CD4-positive, alpha-beta T cell treated with Interleukin-21 for 1 hour (primary cell): ENCODE results near the gene MEGF10.
A peak's percentile ranks its signal among the peaks of the same experiment; 100 is the strongest.
"Not testable (repeated sequence)": the region's sequence is repeated elsewhere in the genome, so short reads cannot be mapped to it uniquely, and the experiment has no call there.

ENCODE experiments used
- DNase-seq: peaks from one replicate; pipeline ENCODE4 v3.0.0-alpha.2; 2020

MEGF10 gene

DNA sequence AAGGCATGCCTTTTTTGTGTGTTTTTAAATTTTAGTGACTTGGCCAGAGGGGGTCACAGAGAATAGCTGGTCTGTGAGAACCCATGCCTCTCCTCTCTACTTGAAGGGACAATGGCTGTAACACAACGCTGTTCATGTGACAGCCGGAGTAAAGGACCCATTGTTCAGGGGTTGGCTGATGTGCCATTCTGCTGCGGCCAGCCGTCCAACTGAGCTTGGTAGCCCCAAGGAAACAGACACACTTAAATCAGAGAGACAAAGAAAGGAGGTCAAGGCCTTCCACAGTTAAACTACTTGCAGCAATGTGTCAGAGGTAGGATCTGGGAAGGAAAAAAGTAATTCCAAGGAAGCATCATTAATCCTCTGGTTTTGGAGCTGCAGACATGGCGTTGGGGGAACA is 8.1 kb downstream of the MEGF10 start:
- DNase-seq, result no peak

DNA sequence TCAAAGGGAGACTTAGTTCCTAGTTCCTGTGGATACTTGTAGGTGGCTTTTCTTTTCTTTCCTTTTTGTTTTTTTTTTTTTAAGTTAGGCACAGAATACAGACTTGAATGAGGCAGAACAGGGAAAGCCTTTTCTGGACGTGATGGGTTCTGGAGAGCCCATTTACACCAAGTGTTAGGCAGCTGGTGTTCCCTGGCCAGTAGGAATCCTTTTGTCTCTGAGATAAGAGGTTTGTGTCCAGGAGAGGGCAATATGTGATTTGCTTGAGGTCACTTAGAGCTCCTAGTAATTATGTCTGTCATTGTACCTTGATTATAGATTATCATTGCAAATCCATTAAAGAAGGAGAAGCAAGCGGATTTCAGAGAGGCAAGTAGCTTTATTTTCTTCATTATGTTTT is 9.1 kb downstream of the MEGF10 start:
- no peak for DNase-seq

- DNase-seq, result no peak
These were observed 11.9 kb downstream of the MEGF10 start for GRCh38 chr5:127302509-127302908.

DNA sequence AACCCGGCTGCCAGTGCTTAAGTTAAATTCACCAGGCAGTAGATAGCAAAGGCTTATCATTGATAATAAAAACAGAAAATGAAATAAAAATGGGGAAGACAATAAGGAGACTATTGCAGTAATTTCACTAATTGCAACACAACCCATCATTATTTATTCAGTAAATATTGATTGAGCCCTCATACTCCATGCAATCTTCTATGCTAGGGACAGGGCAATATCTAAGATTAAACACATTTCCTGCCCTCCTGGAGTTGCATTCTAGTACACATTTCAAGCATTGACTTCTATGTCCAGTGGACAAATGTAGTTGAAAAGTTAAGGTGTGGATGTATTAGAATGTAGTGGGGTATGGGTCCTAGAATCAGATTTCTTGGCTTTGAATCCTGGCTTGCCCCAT is 12.8 kb downstream of the MEGF10 start:
- DNase-seq, result no peak

GRCh38 chr5:127305493-127305892 is 14.9 kb downstream of the MEGF10 start:
- no peak for DNase-seq

GRCh38 chr5:127306036-127306435 is 15.4 kb downstream of the MEGF10 start:
- no peak for DNase-seq

GRCh38 chr5:127306647-127307046 is 16.1 kb downstream of the MEGF10 start:
- no peak for DNase-seq

DNA sequence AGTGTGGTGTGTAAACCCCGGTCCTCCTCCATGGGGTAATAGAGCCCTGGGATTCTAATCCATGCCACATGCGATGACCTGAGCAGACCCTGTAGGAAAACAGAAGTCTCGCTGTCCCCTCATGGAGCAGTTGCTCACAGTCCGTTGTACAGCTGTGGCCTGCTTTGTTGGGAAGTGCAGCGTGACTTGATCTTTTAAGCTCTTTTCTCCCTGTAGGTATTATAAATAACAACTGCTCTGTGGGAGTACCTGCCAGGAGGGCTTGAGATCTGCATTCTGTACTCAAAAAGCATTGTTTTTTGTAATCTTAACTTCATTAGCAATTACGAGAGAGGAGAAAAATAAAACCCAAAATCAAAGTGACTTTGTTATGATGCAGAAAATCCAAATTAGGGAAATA is 17.3 kb downstream of the MEGF10 start:
- no peak for DNase-seq

GRCh38 chr5:127308325-127308724 is 17.7 kb downstream of the MEGF10 start:
- DNase-seq, result not testable (repeated sequence)

GRCh38 chr5:127308945-127309344 is 18.3 kb downstream of the MEGF10 start:
- DNase-seq, result no peak

- no peak for DNase-seq
These were observed 20.8 kb downstream of the MEGF10 start for GRCh38 chr5:127311349-127311748.

GRCh38 chr5:127311781-127312525 is 21.4 kb downstream of the MEGF10 start:
- DNase-seq, result no peak

DNA sequence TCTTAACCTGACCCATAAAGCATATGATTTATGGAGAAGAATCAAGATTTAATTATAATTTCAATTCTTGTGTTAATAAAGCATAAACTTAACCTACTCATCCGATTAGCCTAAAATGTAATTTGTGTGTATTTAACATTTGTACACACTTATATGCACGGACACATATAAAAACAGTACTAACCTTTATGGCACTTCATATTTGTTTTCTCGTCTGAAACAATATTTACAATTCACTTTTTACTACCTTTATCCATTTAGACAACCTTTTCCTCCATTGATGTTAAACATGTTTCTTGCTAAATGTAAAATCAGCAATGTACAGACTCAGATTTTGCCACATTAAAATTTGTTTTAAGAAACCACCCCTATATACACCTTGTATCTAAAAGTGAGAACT is 22.8 kb downstream of the MEGF10 start:
- DNase-seq, result no peak

GRCh38 chr5:127313847-127314473 is 23.4 kb downstream of the MEGF10 start:
- peak; percentile 59 for DNase-seq

DNA sequence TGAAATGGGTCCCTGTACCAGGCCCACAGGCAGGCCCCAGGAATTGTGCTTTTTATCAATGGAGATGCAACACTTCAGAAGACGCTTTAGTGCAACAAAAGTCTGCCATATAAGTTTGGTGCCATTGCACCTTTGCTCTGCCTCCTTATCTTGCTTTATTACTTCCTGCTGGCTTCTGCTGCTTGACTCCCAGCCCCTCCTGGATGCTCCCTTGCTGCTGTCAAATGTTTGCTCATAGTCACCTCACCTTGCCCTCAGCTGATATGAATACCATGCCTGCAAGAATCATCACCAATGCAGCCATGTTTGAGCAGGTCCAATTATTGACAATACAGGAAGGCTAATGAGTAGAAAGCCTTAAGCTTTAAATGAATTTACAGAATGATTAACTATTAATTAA is 25.4 kb downstream of the MEGF10 start:
- DNase-seq, result no peak

- DNase-seq, result not testable (repeated sequence)
These were observed 26.8 kb downstream of the MEGF10 start for GRCh38 chr5:127317385-127317784.

DNA sequence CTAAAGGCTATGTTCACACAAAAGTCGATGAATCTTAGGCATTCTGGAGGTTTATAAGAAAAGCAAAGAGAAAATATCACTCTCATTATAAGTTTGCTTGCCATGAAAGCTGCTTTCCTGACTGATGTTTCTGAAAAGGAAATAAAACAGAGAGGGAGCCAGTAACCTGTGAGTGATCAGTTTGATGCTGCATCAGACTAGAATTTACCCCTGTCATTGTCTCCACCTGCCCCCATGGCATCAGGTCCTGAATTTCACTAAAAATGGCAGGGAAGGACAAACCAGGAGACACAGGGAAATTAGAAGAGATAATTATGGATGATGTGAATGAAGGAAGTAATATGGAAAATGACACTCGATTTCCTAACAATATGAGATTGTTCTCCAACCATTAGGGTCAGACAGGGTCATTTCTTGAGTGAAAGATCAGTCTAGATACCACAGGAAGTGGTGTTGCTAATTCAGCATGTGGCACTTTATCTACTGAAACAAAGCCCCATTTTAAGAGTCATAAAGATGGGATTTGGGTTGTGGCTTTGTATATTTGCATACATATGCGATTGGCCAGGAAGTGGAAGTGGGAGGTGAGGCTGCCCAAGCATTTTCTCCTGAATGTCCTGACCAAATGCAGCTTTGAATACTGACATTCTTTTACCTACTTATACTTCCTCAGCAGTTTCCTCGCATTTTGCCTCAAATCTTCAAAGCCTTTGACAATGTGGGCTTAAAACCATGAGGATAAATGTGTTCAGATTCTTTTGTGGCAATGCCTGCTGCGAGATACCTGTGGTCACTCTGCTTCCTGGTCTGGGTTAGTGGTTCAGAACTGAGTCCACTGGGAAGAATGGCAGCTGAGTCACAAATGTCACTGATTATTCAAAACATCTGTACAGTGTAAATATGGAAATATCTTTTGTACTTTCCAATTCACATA is 29.7 kb downstream of the MEGF10 start:
- DNase-seq, result no peak

DNA sequence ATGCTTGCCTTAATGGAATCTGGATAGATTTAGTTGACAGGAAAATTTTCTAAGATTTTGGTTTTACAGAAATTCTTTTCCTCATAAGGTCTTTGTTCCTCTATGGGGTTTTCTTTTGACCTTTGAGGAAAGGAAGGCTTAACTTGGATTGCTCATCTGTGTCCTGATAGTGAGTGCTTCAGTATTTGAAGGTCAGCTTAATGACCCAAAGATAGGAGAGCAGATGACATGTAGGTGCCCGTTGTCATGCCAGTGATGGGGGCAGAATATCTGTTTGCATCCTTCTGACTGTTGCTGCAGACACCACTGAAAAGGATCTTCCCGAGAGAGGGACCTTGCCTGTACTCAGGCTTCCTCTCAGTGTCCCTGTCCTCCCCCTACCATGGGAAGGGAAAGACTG is 30.9 kb downstream of the MEGF10 start:
- no peak for DNase-seq

GRCh38 chr5:127322403-127322802 is 31.8 kb downstream of the MEGF10 start:
- DNase-seq, result no peak

DNA sequence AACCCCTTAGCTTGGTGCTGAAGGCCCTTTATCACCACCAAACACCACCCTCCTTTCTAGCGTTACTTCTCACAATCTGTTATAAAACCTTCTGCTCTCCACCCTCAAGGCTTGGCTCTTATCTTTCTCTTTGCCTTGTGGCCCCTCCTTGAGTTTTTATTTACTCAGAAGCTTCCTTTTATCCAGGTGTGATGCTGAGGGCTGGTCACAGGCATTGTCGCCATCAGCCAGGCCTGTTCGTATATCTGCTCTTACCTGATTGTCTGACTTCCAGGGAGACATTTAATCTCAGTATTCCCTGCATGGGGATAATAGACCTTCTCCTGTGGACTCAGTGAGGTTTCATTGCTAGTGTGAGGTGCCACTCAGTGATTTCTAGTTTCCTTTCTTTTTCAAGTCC is 34.2 kb downstream of the MEGF10 start:
- no peak for DNase-seq

- DNase-seq, result no peak
These were observed 35.8 kb downstream of the MEGF10 start for GRCh38 chr5:127326431-127326830.

GRCh38 chr5:127326976-127327755 is 36.6 kb downstream of the MEGF10 start:
- no peak for DNase-seq

GRCh38 chr5:127330116-127330515 is 39.5 kb downstream of the MEGF10 start:
- DNase-seq, result no peak
